Astrocyte of the cerebellum (primary cell): ENCODE data around the gene ZC3H7B.

Experiments used
- DNase-seq: peaks from one replicate; pipeline ENCODE4 v3.0.0-alpha.2; 2011; ENCODE audit warnings: low read depth
- H3K4me3 ChIP-seq: 2 replicates; pipeline ENCODE4 v1.5.1; 2011; ENCODE audit warnings: mild to moderate bottlenecking, low read depth, low read length, moderate library complexity
- CTCF ChIP-seq: IDR thresholded peaks from 2 replicates; pipeline ENCODE4 v1.5.1; 2012; ENCODE audit warnings: low read length, low read depth, moderate library complexity, mild to moderate bottlenecking; ENCODE audit errors: missing control alignments
- in situ Hi-C: cut with HindIII; loops from 2 replicates; pipeline ENCODE4 v1.10.0; 2017; ENCODE audit warnings: low sequenced_read_pairs

ZC3H7B gene

DNA sequence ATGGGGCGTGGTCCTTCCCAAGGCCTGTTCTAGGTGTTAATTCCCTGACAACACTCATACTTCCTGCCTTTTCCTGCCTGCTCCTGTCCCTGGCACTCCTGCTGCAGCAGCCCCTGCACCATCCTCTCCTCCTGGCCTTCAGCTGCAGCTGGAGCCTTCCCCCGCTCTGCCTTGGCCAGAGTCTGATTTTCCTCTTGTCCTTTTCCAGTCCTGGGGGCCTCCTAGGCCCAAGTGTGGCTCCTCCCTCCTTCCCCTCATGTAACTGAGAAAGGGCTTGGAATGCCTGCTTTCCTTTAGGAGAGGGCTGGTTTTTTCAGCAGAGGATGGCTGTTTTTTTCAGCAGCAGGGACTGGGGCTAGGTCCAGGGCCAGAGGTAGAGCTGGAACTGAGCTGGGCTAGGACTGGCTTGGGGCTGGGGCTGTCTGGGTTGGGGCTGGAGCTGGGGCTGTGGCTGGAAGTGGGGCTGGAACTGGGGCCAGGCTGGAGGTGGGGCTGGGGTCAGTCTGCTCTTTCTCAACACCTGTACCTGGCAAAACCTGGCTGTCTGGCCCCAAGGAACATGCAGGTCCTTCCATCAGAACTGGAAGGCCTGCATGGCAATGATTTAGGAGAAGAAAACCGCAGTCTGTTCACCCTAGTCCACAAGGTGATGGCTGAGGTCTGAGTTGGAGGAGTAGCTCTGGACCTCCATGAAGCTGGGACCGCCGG, 23.6 kb downstream of the ZC3H7B start:
- no peak overlapping the region for H3K4me3 ChIP-seq
- no peak for DNase-seq
- in situ Hi-C loops: no loop called here
- no peak for TF ChIP-seq CTCF

- no peak for DNase-seq
- TF ChIP-seq CTCF: no peak
- in situ Hi-C loops: no loop called here
- H3K4me3 ChIP-seq: no peak overlapping the region
These were observed 25.8 kb downstream of the ZC3H7B start for GRCh38 chr22:41327124-41327523.

DNA sequence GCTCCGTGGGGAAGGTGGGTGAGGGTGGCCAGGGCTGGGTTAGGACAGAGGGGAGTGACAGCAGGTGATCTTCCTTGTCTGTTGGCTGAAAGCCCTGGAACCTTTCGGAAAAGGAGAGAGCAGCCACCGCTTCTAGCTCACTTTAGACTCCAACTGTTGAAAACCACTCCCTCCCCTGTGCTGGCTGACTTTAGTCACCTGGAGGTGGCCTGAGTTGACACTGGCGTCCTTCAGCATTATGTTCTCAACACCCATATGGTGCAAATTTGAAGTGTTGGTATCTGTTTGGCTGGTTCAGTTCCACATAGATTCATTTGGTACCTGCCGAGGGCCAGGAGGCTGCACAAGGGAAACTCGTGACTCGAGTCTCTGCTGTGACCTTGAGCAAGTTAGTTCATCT, 28.8 kb downstream of the ZC3H7B start:
- in situ Hi-C loops: no loop called here
- DNase-seq: no peak
- no peak for TF ChIP-seq CTCF
- no peak overlapping the region for H3K4me3 ChIP-seq

DNA sequence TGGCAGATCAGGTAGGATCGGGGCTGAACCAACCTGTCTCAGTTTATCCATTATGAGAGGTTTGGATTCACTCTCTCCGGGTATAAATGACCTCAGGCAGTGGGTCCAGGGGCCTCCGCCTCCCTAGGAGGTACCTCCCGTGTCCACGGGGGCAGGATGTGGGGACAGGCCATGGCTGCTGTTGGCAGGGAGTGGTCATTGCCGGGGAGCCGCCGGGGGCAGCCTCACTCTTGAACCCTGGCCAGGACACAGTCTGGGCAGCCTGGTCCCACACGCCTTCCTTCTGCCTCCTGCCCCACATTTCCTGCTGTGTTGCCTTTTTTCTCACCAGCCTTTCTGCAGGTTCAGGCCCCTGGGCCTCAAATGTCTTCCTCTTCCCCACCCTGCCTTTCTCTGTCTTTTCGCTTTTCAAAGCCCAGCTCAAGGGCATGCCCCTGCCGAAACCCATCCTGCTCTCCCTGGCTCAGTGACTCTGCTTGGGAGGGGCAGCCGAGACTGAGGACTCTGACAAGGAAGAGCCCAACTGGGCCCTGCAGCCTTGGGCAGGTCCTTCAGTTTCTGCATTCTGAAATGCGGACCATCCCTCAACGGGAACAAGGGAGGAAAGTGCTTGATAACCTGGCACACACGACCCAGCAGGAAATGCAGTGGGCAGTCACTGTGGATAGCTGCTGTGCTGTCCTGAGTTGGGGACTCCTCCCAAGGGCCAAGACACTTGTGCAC, 31.1 kb downstream of the ZC3H7B start:
- H3K4me3 ChIP-seq: no peak overlapping the region
- in situ Hi-C loops: no loop called here

DNA sequence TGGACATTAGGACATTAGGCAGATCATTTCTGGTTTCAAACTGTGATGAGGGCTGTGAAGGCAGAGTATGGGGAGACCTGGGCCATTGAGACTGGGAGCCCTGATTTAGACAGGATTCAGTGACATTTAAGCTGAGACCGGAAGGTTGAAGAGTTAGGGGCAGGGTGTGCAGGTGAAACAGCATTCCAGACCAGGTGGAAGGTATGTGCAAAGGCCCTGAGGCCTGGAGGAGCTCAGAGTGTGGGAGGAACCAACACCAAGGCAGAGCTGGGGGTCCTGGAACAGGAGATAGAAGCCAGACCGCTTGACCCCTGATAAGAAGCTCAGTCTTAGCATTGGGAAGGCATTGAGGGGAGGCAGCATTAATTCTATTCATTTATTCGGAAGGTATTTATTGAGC, 32.5 kb downstream of the ZC3H7B start:
- no peak overlapping the region for H3K4me3 ChIP-seq
- in situ Hi-C loops: no loop called here
- DNase-seq: no peak
- TF ChIP-seq CTCF: no peak

More for the DNA sequence above, 31.1 kb downstream of the ZC3H7B start:
- TF ChIP-seq CTCF: no peak
- DNase-seq: no peak

DNA sequence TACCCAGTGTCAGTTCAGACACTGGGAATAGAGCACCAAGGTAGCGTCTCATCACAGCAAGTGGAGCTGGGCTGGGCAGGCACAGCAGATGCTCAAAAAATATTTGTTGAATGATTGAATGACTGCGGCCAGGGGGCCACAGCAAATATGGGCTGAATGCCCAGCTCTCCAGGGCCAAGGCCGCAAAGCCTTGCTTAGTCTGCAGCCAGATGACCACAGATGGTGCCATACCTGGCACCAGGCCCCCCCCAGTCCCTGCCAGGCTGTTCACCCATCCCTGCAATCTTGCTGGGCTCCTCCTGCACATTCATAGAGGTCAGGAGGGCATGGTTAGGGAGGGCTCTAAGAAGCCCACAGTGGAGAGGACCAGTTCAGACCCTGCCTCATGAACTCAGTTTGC, 32.9 kb downstream of the ZC3H7B start:
- DNase-seq: no peak
- in situ Hi-C loops: no loop called here
- no peak for TF ChIP-seq CTCF
- H3K4me3 ChIP-seq: no peak overlapping the region
